Epithelial cell of umbilical artery (primary cell): Measurements from ENCODE around the gene THAP10. TPM values are rescaled to one million over a fixed set of nuclear protein-coding genes. Genes with fewer than 3 reads are reported as not detected.

Source experiments
- total RNA-seq: library from RNA; depleted of rRNA; stranded (reverse); fragments of >200 nt; gene quantifications from 2 replicates; pipeline ENCODE4 v1.2.3, GENCODE V29; 2014

Gene THAP10
- 1.9 and 3.8 TPM in 2 replicates for total RNA-seq

GRCh38 chr15:70892002-70892911, at the start of gene THAP10, which contains the start of gene LRRC49:
THAP10 (minus strand) TSS chr15:70892433; CDS start chr15:70892272, 161 bp downstream.
LRRC49 (plus strand) TSS chr15:70892826; CDS start chr15:70892895, 69 bp downstream.

DNA sequence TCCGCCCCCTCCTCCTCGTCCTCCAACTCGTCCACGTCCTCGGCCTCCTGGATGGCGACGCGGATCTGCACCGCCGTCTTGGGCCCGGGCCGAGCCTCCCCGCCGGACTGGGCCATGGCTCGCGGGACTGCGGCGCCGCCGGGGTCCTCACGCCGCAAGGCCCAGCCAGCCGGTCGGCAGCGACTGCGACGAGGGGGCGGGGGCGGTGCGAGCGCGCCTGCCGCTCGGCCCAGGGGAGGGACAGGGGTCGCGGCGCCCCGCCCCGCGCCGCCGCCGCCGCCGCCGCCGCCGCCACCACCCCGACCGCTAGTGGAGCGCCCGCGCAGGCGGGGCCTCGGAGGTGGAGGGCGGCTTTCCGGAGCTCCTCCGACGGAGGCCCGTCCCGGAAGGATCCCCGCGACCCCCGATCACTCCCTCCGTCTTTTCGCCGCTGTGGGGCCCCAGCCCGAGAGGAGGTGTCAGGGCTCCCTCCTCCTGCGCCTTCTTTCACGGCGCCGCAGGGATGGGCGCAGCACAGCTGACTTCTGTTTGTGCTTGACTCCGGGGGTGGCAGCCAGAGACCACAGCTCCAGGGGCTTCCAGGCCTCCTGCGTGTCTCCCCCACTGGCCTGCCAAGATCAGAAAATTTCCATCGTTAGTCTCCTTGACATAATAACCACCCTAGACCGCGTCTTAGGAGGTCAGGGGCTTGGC, 38.1 kb downstream of the THAP10 start, which contains the start of gene LARP6:
TSS of gene LARP6 (minus strand) at position 185 of the 693 bp plus-strand sequence. CDS start at position 116, 69 bp downstream.

Other genes with a start within 250 kb of the THAP10 start
- 133 and 144 TPM in 2 replicates for gene UACA, start 128.9 kb downstream of the THAP10 start, total RNA-seq
- 14.4 and 16.9 TPM in 2 replicates for gene LARP6, start 38.3 kb downstream of the THAP10 start, total RNA-seq
- 8.4 and 10.0 TPM in 2 replicates for gene LRRC49, start 393 bp upstream of the THAP10 start, total RNA-seq
- 22.6 and 23.1 TPM in 2 replicates for gene THSD4, start 223.0 kb upstream of the THAP10 start, total RNA-seq